Activated T-cell treated with anti-CD3 and anti-CD28 coated beads, Interleukin-2, amount 50 U/mL, for 1 hour (primary cell): ENCODE measurements around the gene KLHL6.

ENCODE experiments used
- DNase-seq: peaks from one replicate; pipeline ENCODE4 v3.0.0-alpha.2; 2020

Gene KLHL6

DNA sequence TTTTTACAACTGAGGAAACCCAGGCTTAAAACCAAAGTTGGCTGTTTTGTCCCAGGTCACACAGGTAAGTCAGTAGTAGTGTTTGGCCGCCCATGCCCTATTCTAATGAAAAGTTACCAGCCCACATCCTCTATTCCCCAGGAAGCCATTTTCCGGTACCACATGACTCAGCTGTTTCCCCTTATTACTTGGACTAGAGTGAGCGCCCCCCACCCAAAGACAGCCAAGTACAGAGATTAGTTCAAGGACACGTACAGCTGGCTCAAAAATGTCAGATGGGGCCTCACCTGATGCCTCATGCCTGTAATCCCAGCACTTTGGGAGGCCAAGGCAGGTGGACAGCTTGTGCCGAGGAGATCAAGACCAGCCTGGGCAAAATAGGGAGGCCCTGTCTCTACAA is 8.5 kb upstream of the KLHL6 start:
- no peak for DNase-seq

DNA sequence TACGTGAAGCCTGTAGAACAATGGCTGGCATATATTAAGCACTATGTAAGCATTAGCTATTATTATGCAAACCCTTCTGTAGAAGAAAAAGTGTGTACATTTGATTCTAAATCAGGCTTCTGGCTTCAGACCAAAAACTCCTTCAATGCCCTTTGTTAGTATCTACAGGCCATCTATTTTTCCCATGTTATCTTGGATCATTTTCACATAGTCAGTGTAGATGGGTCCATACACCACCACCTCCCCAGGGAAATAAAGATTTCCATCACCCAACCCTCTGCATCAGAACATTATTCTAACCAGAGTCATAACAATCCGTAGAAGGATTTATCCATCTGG is 8.0 kb upstream of the KLHL6 start:
- DNase-seq = no peak

DNA sequence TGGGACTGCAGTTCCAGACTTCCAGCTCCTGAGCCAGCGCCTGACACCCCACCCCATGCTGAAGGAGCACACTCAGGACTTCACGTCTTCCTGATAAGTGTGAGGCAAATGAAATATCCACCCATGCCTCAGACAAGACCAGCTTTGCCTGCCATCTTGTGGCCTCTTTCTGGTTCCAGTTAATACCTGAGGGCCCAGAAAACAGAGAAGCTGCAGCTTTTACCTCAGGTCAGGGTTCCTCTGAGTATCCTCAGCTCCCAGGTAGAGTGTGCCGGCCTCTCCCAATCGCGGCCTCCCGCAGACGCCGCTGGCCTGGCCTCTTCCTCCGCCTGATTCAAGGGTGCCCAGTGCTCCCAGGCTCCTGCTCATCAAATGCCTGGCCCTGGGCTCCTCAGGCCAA is 5.1 kb upstream of the KLHL6 start:
- DNase-seq = no peak

GRCh38 chr3:183558495-183558894 is 3.0 kb upstream of the KLHL6 start:
- DNase-seq = no peak

GRCh38 chr3:183556722-183557121 is 1.2 kb upstream of the KLHL6 start:
- no peak for DNase-seq

DNA sequence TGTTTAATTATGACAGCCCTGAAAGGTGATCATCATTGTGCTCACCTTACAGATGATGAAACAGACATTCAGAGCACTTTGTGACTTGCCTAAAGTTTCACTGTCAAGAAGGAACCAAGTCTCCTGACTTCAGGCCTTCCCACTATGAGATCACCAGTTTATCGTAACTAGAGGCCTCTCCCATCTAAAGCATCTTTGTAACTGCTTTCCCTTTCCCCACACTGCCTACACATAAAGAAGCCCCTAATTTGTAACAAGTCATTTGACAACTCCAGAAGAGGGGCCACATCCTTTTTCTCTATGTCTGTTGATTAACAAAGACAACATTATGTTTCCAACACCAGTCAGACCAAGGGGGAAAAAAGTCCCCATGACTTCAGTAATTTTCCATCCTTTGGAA is 1.1 kb downstream of the KLHL6 start:
- no peak for DNase-seq

DNA sequence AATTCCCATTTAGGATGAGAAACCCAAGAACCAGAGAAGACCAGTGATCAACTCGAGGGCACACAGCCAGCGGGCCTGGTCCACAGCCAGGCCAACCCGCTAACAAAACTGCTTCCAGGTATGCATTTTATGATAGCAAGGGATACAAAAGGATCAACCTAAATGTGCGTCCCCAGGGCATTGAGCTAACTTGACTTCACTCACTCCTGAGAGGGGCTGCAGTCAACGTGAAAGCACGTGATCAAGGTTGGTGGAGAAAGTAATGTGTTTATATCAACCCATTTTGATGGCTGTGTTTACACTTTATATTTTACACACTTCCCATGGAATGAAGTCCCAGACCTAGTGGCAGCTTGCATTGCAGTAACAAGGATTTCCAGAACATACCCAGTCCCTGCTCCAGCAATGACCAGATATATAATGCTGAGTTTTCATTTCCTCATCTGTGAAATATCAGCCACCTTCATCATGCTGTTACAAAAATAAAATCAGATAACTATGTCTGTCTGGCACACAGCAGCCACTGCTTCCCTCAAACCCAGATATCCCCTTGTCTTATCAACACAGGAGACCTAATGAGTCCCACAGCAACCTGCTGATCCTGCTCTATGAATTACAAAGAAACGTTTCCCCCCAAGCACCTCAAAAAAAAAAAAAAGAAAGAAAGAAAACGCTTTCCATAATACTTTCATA is 2.0 kb downstream of the KLHL6 start:
- DNase-seq = no peak

DNA sequence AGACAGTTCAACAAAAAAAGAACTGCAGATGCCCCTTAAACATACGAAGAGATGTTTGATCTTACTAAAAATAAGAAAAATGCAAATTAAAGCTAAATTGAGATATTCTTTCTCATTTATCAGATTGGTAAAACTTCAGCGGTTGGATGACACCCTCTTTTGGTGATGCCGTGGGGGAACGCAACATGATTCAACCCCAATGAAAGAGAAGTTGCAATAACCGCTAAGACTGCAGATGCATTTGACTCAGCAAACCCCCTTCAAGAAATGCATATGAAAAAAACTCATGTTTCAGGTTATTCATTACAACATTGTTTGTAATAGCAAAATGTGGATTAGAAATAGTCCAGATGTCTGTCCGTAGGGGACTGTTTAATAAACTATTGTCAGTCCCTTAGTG is 3.6 kb downstream of the KLHL6 start:
- no peak for DNase-seq

DNA sequence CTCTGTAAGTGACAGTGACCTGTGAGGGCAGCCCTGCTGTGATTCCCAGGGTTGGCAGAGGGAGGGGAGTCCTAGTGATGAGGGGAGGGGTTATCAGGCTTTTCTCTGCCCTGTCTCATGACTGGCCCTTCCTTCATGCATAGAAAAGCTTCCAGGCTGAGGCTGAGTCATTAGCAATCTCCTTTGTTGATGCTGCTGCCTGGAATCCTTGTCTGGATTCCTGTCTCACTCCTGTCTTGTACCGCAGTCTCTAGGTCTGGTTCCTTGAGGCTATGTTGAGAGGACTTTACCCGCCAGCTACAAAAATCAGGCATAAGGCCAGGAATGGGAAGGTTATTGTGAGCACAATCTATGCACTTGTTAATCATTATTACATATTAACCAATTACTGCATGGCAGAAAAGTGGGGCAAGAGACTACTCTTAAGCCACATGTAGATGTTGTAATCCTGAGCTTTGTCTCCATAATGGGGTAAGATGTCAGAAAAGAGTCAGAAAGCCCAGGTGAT is 7.2 kb downstream of the KLHL6 start:
- no peak for DNase-seq

GRCh38 chr3:183546625-183547024 is 8.9 kb downstream of the KLHL6 start:
- DNase-seq = no peak

DNA sequence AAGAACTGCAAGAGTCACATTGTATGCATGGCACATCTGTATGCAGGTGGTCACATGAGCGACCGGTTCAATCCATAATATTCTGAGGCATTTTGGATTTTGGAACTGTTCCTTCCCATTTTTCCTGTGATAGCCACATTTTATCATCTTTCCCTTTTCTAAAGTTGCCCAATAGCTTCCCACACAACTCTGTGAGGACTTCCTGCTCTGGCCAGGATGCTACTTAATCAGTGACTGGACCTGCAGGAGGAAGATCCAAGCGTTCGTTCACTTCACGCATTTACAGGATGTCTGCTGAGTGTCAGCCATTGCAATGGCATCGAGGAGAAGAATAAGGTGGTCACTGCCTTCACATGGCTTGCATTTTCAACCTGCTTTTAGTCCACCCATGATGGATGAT is 9.8 kb downstream of the KLHL6 start:
- no peak for DNase-seq

DNA sequence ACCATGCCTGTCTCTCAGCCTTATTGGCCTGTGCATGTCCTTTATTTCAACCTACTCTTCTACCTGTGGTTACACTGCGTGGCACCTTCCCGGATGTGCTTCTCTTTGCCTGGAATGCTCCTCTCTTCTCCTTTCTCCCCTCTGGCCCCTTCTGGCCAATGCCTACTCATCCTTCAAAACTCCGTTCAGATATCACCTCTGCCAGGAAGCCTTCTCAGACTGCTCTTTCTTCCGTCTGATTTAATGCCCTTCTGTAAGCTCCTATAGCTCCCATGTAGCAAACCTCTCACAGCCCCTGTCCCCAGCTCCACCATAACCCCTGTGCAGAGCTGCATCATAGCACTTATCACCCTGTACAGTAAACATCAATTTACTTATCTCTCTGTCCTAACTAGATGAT is 13.2 kb downstream of the KLHL6 start:
- no peak for DNase-seq

- no peak for DNase-seq
Observed at GRCh38 chr3:183541738-183542137, 13.8 kb downstream of the KLHL6 start.

- DNase-seq = no peak
Observed at GRCh38 chr3:183541235-183541655, 14.3 kb downstream of the KLHL6 start.

GRCh38 chr3:183540501-183541234 is 14.8 kb downstream of the KLHL6 start:
- no peak for DNase-seq

DNA sequence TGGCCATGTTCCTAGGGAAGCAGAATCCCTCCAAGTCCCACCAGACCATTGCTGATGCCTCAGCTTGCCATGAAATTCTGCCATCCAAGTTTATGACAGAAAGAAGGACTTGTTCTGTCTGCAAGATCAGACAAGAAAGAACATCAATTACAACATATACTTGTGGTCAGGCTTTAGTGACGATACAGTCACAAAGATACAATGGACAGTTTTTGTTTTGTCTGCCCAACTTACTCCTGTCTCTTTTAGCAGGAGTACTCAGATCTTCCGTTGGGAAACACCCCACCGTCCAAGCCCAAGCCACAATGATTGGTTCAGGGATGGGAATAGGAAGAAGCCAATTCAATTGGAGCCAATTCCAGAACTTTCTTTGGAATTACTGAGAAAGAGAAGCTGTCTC is 15.7 kb downstream of the KLHL6 start:
- no peak for DNase-seq

- no peak for DNase-seq
Observed at GRCh38 chr3:183538486-183538885, 17.0 kb downstream of the KLHL6 start.

GRCh38 chr3:183537295-183537730 is 18.2 kb downstream of the KLHL6 start:
- DNase-seq = no peak

DNA sequence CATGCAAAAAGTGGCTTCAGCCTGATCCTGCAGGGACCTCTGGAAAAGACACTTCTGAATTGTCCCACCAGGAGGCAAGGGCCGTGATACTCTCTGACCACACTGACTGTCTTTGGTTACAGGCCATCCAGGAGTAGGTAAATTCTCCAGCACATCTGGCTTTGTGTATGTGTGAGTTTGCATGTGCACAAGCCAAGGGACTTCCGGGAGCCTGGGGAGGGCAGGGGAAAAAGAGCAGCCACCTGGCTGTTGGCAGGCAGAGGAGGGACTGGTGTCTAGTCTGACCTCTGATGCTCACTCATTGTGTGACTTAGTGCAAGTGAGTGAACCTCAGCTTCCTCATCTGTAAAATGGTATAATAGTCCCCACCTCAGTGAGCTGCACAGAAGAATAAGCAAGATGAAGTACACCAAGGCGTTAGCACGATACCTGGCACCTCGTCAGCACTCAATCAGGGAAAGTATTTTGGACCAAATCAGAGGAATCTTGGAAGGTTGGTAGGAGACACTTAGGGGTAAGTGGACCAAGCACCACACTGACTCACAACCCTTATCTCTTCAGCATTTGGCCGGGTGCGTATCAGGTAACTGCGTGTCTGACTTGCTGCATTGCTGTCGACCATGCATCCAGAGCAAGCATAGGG is 19.1 kb downstream of the KLHL6 start:
- DNase-seq = no peak

GRCh38 chr3:183534249-183534648 is 21.3 kb downstream of the KLHL6 start:
- DNase-seq = no peak

DNA sequence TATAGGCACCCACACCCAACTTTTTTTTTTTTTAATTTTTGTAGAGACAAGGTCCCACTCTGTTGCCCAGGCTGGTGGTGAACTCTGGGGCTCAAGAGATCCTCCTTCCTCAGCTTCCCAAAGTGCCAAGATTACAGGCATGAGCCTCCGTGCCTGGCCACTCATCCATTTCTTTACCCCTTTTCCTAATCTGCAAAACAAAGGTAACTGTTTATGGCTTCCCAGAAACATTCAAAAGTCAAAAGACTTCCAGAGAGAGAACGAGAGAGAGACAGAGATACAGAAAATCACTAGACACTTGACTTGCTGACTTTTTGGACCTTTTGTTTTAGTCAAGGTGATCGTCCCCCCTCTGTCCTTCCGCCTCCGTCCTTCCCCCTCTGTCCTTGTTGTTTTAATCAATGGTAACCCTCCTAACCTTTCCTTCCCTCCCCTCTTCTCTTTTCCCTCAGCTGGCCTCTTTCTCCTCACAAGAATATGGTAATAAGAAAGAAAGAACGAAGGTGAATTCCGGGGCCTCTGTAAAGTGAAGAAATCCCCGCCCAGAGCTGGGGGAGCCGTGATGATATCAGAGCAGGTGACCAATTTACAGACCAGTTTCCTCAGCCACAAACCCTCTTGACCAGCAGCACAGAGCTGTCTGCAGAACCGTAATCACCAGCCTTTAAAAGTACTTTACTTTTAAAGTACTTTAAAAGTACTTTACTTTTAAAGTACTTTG is 21.9 kb downstream of the KLHL6 start:
- no peak for DNase-seq

GRCh38 chr3:183532620-183533411 is 22.7 kb downstream of the KLHL6 start:
- no peak for DNase-seq

- DNase-seq = no peak
Observed at GRCh38 chr3:183529717-183530116, 25.8 kb downstream of the KLHL6 start.
